Activated T-helper 2 cell treated with anti-CD3 and anti-CD28 coated beads, Interferon-gamma antibody, Interleukin-2, Interleukin-4, amounts not matched to agents 10 μg/mL and 5 μg/mL and 100 μg/mL, durations not matched to agents 14 hours and 24 hours and 36 hours (primary cell): ENCODE data around the gene PDZD4. TPM values are rescaled to one million over a fixed set of nuclear protein-coding genes. Genes with fewer than 3 reads are reported as not detected.
A peak's percentile ranks its signal among the peaks of the same experiment; 100 is the strongest.

Experiments
- DNase-seq: peaks from one replicate; pipeline ENCODE4 v3.0.0; 2021; ENCODE audit warnings: low spot score
- H3K27ac Mint-ChIP-seq: one replicate; pipeline ENCODE4 v1.8.0; 2021; ENCODE audit warnings: mixed read lengths
- H3K27me3 Mint-ChIP-seq: one replicate; pipeline ENCODE4 v1.8.0; 2021; ENCODE audit warnings: low read depth, mixed read lengths
- H3K36me3 Mint-ChIP-seq: one replicate; pipeline ENCODE4 v1.8.0; 2021; ENCODE audit warnings: low read depth, mixed read lengths
- H3K4me1 Mint-ChIP-seq: one replicate; pipeline ENCODE4 v1.8.0; 2021; ENCODE audit warnings: low read depth, mixed read lengths
- H3K4me3 Mint-ChIP-seq: one replicate; pipeline ENCODE4 v1.8.0; 2021; ENCODE audit warnings: low read depth, mild to moderate bottlenecking, moderate library complexity, mixed read lengths
- H3K9me3 Mint-ChIP-seq: one replicate; pipeline ENCODE4 v1.8.0; 2021; ENCODE audit warnings: mixed read lengths
- intact Hi-C: fragments of 100-400 bp; cut with micrococcal nuclease; formaldehyde crosslinking; loops from one replicate; pipeline ENCODE4 v1.15.1; 2023
- total RNA-seq: library from RNA; stranded (reverse); gene quantifications from 2 replicates; pipeline ENCODE4 v1.2.3, GENCODE V29; 2022

The PDZD4 gene
- total RNA-seq, 1 donor from 2014 or later: 0.91 TPM

- Mint-ChIP-seq H3K4me1 (peaks cover 4% of the 10 kb centered on the region), H3K27me3 (no peaks in the 10 kb centered on the region), H3K36me3 (no peaks in the 10 kb centered on the region), H3K4me3 (no peak overlapping the region), H3K9me3 (no peaks in the 10 kb centered on the region), H3K27ac (no peak overlapping the region)
- intact Hi-C loops: loop anchor here (10.0 kb wide), 1 partner anchor 159 kb away; the partner anchor contains the start of gene ARHGAP4
- no peak for DNase-seq
Observed at GRCh38 chrX:153765138-153766079, 64.9 kb downstream of the PDZD4 start.

DNA sequence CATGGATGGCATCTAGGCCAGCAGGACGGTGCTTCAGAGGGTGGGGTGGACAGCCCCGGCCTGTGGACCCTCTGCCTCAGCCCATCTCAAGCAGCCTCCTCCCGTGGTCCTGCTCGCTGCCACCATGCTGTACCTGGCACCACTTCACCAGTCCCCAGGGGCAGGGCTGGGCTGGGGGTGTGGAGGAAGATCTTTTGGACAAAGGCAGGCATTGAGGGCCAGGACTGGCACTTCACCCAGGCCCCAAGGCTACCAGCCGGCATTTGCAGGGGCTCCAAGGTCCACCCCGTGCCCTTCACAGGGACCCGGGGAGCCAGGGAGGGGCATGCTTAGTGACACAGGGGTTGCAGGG is 65.6 kb downstream of the PDZD4 start:
- no peak overlapping the region for H3K27ac Mint-ChIP-seq
- no peaks in the 10 kb centered on the region for H3K9me3 Mint-ChIP-seq
- no peak overlapping the region for H3K4me3 Mint-ChIP-seq
- H3K27me3 Mint-ChIP-seq: no peaks in the 10 kb centered on the region
- peaks cover 4% of the 10 kb centered on the region for H3K4me1 Mint-ChIP-seq
- no peaks in the 10 kb centered on the region for H3K36me3 Mint-ChIP-seq
- DNase-seq: no peak
- intact Hi-C loops: loop anchor here (10.0 kb wide), 1 partner anchor 160 kb away; the partner anchor contains the start of gene ARHGAP4

GRCh38 chrX:153763989-153764755 is 66.2 kb downstream of the PDZD4 start, which contains the start of gene PLXNB3:
Gene PLXNB3, plus strand, starts transcription at chrX:153764249. Its CDS starts 1,287 bp downstream, at chrX:153765536.
- Mint-ChIP-seq H3K27me3 (no peaks in the 10 kb centered on the region), H3K27ac (no peak within 1 kb of the TSS), H3K4me3 (no peak within 1 kb of the TSS), H3K9me3 (no peaks in the 10 kb centered on the region), H3K4me1 (peaks cover 4% of the 10 kb centered on the region), H3K36me3 (no peaks in the 10 kb centered on the region)
- DNase-seq: peak; percentile 49
- intact Hi-C loops: loop anchor here (10.0 kb wide), 1 partner anchor 161 kb away; the partner anchor contains the start of gene ARHGAP4

DNA sequence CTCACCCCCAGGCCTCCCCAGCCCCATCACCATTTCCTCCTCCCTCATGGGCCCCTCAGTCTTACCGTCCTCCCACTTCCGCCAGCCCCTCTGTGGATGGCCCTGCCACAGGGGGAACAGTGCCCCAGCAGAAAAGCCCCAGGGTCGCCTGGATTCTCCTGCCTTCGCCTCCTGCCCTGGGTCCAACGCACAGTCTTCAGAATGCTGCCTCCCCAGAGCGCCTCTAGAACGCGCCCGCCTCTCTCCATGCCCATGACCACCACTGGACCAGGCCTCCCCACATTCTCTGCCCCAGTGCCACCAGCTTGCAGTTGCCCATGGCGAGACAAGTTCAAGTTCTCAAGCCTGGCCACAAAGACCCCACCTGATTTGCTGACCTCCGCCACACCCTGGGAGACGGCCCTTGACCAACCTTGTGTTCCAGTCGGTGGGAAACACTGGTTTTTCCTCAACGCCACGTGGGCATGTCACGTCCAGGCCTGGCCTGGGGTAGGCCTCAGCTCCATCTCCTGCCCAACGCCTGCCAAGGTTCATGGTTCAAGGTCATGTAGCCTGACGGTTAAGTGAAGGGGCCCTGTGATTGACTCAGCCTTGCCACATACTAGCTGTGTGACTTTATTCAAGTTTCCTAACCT is 66.9 kb downstream of the PDZD4 start:
- no peaks in the 10 kb centered on the region for H3K36me3 Mint-ChIP-seq
- no peak overlapping the region for H3K27ac Mint-ChIP-seq
- no peaks in the 10 kb centered on the region for H3K9me3 Mint-ChIP-seq
- intact Hi-C loops: loop anchor here (10.0 kb wide), 1 partner anchor 161 kb away; the partner anchor contains the start of gene ARHGAP4
- no peaks in the 10 kb centered on the region for H3K27me3 Mint-ChIP-seq
- no peak overlapping the region for H3K4me3 Mint-ChIP-seq
- DNase-seq: no peak
- peaks cover 4% of the 10 kb centered on the region for H3K4me1 Mint-ChIP-seq

GRCh38 chrX:153762626-153763173 is 67.6 kb downstream of the PDZD4 start:
- no peak overlapping the region for H3K27ac Mint-ChIP-seq
- DNase-seq: no peak
- H3K27me3 Mint-ChIP-seq: peaks cover under 1% of the 10 kb centered on the region
- intact Hi-C loops: loop anchor here (10.0 kb wide), 1 partner anchor 162 kb away; the partner anchor contains the start of gene ARHGAP4
- H3K4me3 Mint-ChIP-seq: no peak overlapping the region
- H3K4me1 Mint-ChIP-seq: peaks cover 4% of the 10 kb centered on the region
- no peaks in the 10 kb centered on the region for H3K9me3 Mint-ChIP-seq
- no peaks in the 10 kb centered on the region for H3K36me3 Mint-ChIP-seq

- H3K9me3 Mint-ChIP-seq: no peaks in the 10 kb centered on the region
- H3K36me3 Mint-ChIP-seq: no peaks in the 10 kb centered on the region
- intact Hi-C loops: loop anchor here (10.0 kb wide), 1 partner anchor 163 kb away; the partner anchor contains the start of gene ARHGAP4
- no peak overlapping the region for H3K4me3 Mint-ChIP-seq
- no peak for DNase-seq
- H3K4me1 Mint-ChIP-seq: peaks cover 3% of the 10 kb centered on the region
- no peak overlapping the region for H3K27ac Mint-ChIP-seq
- peaks cover 3% of the 10 kb centered on the region for H3K27me3 Mint-ChIP-seq
Observed at GRCh38 chrX:153761863-153762262, 68.5 kb downstream of the PDZD4 start.

DNA sequence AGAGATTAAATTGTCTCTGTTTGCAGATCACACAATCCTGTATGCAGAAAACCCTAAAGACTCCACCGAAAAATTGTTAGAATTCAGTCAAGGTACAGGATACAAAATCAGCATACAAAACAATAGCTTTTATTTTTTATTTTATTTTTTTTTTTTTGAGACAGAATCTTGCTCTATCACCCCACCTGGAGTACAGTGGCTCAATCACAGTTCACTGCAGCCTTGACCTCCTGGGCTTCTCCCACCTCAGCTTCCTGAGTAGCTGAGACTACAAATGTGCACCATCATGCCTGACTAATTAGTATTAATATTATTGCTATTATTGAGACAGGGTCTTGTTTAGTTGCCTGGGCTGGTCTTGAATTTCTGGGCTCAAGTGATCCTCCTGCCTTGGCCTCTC is 75.2 kb downstream of the PDZD4 start:
- no peak overlapping the region for H3K4me3 Mint-ChIP-seq
- peaks cover 7% of the 10 kb centered on the region for H3K27me3 Mint-ChIP-seq
- H3K36me3 Mint-ChIP-seq: no peaks in the 10 kb centered on the region
- no peaks in the 10 kb centered on the region for H3K9me3 Mint-ChIP-seq
- H3K4me1 Mint-ChIP-seq: peaks cover 2% of the 10 kb centered on the region
- intact Hi-C loops: no loop called here
- DNase-seq: no peak
- H3K27ac Mint-ChIP-seq: no peak overlapping the region

Other genes with a start within 250 kb of the PDZD4 start
- gene CCNQ, start 231.4 kb downstream of the PDZD4 start, total RNA-seq: 23.6 and 25.3 TPM in 2 replicates
- gene DUSP9, start 183.3 kb downstream of the PDZD4 start, total RNA-seq: 0.11 and 0.16 TPM in 2 replicates
- 0.18 and 0.43 TPM in 2 replicates for gene PNCK, start 156.7 kb downstream of the PDZD4 start, total RNA-seq
- gene SLC6A8, start 142.6 kb downstream of the PDZD4 start, total RNA-seq: 2.2 and 2.5 TPM in 2 replicates
- 154 TPM in 2 replicates for gene BCAP31, start 106.2 kb downstream of the PDZD4 start, total RNA-seq
- gene ABCD1, start 105.7 kb downstream of the PDZD4 start, total RNA-seq: 8.8 and 10.1 TPM in 2 replicates
- gene PLXNB3, start 66.3 kb downstream of the PDZD4 start, total RNA-seq: 0.62 and 0.91 TPM in 2 replicates
- gene SRPK3, start 49.5 kb downstream of the PDZD4 start, total RNA-seq: not detected in 2 replicates
- 70.8 and 72.4 TPM in 2 replicates for gene IDH3G, start 36.2 kb downstream of the PDZD4 start, total RNA-seq
- gene SSR4, start 35.9 kb downstream of the PDZD4 start, total RNA-seq: 282 and 303 TPM in 2 replicates
- gene L1CAM, start 55.6 kb upstream of the PDZD4 start, total RNA-seq: 0.83 and 0.98 TPM in 2 replicates
- not detected in 2 replicates for gene AVPR2, start 74.1 kb upstream of the PDZD4 start, total RNA-seq
- gene ARHGAP4, start 95.7 kb upstream of the PDZD4 start, total RNA-seq: 128 and 135 TPM in 2 replicates
- gene NAA10, start 104.5 kb upstream of the PDZD4 start, total RNA-seq: 127 and 128 TPM in 2 replicates
- gene RENBP, start 114.1 kb upstream of the PDZD4 start, total RNA-seq: 11.4 and 12.4 TPM in 2 replicates
- gene HCFC1, start 141.3 kb upstream of the PDZD4 start, total RNA-seq: 107 and 108 TPM in 2 replicates
- 2.1 and 2.7 TPM in 2 replicates for gene TMEM187, start 142.2 kb upstream of the PDZD4 start, total RNA-seq
- gene IRAK1, start 189.4 kb upstream of the PDZD4 start, total RNA-seq: 150 and 151 TPM in 2 replicates